ENCODE results near the gene CTAGE9.
"Not testable (repeated sequence)": the region's sequence is repeated elsewhere in the genome, so short reads cannot be mapped to it uniquely, and the experiment has no call there.

CTAGE9 gene, protein sequence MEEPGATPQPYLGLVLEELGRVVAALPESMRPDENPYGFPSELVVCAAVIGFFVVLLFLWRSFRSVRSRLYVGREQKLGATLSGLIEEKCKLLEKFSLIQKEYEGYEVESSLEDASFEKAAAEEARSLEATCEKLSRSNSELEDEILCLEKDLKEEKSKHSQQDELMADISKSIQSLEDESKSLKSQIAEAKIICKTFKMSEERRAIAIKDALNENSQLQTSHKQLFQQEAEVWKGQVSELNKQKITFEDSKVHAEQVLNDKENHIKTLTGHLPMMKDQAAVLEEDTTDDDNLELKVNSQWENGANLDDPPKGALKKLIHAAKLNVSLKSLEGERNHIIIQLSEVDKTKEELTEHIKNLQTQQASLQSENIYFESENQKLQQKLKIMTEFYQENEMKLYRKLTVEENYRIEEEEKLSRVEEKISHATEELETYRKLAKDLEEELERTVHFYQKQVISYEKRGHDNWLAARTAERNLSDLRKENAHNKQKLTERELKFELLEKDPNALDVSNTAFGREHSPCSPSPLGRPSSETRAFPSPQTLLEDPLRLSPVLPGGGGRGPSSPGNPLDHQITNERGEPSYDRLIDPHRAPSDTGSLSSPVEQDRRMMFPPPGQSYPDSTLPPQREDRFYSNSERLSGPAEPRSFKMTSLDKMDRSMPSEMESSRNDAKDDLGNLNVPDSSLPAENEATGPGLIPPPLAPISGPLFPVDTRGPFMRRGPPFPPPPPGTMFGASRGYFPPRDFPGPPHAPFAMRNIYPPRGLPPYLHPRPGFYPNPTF

DNA sequence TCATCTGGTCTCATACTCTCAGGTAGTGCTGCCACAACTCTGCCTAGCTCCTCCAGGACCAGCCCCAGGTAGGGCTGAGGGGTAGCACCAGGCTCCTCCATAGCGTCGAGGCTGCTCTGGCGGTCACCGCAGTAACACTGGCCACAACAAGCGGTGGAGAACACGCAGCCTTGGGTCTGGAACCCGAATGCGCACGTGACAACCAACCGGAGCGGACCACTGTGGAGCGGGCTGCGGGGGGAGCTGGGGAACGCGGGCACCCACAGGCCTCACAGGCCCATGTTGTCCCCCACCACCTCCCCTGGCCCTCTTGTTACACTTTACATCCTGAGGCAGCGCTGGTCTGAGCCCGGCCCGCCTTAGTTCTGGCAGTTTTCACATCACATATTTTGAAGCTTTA lies at the start of gene CTAGE9:
Gene CTAGE9 (minus strand): TSS at position 101 of the 400 bp plus-strand sequence. CDS start 0 bp downstream, at position 101.
- not testable (repeated sequence) for DNase-seq

DNA sequence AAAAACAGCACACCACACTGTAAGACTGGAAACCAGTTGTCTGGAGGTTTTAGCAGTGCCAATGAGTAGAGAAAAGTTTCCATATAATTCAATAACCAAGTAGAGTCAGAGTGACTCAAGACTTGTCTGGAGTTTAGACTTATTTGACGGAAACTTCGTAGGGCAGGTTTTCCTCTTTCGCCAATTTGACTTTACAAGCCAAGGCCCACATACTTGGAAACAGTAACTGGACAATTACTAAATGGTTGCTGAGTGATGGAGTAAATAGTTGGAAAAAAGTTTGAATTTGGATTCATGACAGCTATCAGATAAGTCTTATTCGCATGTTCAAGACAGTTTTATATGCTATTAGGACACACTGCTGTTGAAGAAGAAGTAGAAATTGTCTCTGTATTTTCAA lies 48.1 kb upstream of the CTAGE9 start:
- DNase-seq = no peak

DNA sequence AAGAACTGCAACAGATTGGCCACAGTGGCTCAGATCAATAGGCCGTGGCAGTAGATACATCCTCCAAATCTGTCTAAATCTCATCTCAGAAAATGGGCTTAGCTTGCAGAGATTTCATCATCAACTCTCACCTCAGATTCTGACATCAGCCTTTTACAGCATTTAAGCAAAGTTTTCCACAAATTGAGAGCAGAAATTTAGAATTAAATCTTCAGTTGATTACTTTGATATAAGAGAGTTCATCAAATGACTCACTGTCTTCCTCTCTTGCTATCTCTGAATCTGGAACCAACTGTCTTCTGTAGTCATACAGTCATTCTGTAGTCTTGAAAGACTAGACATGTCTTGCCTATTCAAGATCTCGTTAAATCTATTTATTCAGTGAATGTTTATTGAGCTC lies 45.2 kb upstream of the CTAGE9 start:
- DNase-seq = no peak

DNA sequence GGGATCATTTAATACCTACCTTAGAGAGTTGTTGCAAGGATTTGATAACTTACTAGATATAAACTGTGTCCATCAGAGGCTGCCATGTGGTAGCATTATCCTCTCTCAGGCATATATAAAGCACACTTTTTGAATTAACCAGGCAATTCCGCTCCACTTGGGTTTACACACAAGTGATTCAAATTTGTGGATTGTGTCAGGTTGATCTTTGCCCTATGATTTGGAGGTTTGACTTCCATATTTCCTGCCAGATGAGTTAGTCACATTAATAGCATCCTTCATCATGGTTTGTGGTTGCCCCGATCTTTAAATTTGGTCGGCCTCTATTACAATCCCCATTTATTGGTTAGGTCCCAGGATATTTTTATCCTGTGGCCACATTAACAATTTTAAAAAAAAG lies 44.8 kb upstream of the CTAGE9 start:
- no peak for DNase-seq

DNA sequence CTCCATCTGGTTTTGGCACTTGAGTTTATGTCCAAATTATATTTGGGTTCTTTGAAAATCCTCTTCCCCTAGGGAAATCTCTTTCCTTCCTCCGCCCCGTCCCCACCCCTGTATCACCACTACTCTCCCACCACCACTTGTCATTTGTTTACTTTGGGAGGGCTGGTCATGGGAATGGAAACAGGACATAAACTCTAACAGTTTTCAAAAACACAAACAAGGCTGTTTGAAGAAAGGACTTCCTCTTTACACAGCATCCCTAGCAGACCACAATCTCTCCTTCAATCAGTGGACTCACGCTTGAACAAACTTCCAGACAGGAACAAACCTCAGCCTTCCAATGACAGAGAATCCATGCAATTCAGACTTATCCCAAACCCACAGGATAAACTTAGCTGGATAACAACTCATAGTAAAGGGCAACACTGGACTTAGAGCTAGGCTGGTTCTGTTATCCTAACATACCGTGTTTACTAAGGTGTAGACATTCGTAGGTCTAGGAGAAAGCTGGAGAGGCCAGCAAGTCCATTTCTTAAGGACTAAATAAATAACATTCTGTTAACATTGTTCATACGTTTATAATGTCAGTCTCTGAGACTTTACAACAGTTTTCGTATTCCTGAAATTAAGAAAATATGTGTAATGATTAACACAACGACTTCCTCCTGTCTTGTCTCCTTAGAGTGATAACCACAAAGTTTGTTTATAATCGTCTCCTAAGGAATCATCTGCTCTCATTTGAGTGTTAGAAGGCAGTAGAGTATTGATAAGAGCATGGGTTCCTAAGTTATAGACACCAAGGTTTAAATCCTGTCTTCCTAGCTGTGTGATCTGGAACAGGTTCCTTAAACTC lies 44.1 kb upstream of the CTAGE9 start:
- no peak for DNase-seq

DNA sequence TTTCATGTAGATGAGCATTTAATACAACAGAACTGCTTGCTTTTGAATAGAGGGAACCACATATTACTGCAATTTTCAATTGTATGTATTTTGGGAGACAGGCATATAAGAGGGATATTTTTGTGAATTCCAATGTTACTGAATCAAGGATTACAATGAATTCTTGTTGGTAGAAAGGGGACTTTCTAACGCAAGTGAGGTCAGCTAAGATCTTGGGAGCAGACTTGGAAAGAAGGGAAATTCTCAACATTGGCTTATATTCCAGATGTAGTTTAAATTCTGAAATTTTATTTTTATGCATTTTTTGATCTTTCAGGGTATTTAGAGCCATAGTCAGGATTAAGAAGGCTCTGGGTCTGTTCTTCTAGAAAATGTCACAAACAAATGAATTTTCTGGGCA lies 43.3 kb upstream of the CTAGE9 start:
- DNase-seq = no peak

DNA sequence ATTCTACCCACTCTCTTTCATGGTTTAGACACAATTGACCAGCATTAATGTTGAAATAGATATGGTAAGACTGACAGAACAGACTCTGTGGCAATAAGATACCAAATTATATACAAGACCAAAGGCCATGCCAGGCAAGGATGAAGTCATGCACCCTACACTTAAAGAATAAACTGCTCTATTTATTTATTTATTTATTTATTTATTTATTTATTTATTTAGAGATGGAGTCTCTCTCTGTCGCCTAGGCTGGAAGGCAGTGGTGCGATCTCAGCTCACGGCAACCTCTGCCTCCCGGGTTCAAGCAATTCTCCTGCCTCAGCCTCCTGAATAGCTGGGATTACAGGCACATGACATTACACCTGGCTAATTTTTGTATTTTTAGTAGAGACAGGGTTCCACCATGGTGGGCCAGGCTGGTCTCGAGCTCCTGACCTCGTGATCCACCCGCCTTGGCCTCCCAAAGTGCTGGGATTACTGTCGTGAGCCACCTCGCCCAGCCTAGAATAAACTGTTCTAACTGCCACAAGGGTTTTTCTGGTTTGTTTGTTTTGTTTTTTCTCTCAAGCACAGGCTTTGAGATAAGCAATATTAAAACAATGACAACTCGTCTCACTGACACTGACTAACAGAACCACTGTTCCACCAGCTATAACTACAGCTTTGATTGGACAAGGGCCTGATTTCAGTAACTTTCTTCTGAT lies 40.3 kb upstream of the CTAGE9 start:
- not testable (repeated sequence) for DNase-seq

DNA sequence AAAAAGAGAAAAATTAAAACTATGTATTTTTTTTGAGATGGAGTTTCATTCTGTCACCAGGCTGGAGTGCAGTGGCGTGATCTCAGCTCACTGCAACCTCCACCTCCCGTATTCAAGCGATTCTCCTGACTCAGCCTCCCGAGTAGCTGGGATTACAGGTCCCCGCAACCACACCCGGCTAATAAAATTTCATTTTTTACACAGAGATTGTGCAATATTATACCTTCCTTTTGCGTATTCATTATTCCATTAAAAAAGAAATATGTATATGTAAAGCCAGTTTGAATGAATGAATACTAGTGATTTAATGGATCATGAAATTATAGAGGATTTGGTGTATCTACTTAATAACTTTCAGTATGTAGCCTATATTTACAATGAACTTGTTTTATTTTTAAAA lies 38.2 kb upstream of the CTAGE9 start:
- no peak for DNase-seq

DNA sequence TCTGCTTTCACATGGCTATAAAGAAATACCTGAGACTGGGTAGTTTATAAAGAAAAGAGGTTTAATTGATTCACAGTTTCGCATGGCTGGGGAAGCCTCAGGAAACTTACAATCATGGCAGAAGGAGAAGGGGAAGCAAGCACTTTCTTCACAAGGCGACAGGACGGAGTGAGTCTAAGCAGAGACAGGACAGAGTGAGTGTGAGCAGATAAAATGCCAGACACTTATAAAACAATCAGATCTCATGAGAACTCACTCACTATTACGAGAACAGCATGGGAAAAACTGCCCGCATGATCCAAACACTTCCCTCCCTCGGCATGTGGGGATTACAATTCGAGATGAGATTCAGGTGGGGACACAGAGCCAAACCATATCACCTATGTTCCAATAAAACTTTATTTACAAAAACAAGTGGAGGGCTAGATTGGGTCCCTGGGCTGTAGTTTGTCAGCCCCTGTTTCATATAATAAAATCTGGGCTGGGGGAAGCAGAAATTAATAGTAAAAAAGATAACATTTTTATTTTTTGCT lies 37.1 kb upstream of the CTAGE9 start:
- DNase-seq = no peak

DNA sequence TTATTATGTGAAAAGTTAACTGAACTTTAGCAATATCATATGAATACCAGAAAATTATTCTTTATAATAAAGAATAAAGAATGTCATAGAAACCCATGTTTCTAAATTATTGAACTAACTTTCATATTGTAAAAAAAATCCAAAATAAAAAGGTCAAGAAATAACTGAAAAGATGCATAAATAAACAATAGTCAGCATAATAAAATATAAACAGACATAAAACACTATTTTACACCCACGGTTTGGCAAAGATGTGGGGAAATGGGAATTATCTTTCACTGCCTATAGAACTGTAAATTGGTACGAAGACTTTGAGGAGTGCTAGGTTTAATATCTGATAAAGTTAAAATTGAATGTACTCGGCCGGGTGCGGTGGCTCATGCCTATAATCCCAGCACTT lies 34.7 kb upstream of the CTAGE9 start:
- no peak for DNase-seq

DNA sequence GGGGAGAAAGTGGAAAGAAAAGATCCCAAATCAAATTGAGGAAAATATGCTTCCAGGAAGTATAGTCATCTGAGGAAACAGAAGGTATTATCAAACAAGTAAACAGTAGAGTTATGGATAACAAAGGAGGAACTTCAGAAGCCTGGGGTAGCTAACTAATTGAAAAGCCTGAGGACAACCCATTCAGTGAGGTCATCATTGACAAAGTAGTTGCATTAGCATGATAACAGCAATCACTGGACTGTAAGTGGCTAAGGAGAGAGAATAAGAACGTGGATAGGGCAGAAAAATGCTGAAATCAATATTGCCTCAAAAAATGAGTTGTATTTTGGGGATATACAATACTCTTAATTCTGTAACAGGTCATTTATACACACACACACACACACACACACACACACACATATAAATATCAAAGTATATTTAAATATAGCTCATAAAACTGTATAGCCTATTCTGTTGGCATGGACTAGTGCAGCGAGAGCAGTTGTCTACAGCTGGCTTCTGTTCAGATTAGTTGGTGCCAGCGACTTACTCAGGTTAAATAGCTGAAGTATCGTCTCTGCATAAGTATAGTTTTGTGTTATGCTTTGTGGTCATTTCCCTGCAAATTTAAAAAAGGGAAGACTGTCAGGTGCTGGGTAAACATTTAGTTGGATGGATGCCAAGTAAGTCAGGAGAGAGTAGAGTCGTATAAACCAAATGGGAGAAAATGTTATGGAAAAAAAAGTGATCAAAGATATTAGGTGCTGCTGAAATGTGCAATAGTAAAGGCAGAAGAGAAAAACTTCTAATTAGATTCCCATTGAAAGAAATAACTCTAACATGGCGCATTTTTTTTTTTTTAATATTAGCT lies 33.8 kb upstream of the CTAGE9 start:
- no peak for DNase-seq

DNA sequence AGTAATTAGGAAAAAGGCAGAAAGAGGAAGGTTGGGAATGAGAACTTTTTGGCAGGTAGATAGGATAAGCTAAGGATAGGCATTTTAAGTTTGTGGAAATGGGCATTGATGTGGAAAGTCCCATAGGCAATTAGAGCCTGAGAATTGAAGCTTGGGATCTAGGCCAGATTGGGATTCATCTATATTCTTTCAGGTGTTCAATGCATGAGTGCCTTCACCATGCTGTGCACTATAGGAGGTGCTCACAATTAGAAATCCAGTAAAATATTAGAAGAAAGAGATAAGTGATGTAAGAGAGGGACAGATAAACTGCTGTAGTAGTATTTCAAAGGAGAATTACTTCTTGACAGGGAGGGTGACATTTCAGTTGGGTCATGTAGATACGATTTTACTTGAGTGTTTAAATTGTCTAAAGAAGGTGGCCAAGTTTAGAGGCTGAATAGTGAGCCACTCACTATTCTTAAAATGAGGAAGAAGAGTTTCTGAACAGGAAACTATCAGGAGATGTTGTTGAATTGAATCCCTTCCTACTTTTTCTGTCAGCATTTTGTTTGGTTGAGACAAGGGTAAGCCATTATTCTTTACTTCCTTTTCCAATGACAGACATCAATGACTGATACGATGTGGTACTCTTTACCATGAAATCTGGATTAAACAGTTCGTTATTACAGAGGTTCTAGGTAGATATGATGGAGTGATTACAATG lies 31.0 kb upstream of the CTAGE9 start:
- DNase-seq = no peak

DNA sequence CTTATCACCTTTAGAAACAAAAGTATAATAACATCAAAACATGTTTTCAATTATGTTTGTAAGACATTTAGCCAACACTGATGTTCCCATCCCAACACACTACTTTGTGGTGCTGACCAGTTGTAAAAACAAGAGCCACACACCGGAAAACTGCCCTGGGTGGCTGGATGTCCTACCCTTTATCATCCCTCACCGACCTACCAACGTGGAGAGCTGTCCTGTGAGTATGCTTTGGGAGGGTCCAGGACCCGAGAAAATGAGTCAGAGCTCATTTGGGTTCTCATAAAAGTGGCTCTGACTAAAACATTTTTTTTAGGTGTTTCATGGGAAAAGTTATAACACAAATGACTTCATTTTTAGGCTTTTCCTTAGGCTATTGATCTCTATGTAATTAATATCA lies 29.3 kb upstream of the CTAGE9 start:
- DNase-seq = no peak

DNA sequence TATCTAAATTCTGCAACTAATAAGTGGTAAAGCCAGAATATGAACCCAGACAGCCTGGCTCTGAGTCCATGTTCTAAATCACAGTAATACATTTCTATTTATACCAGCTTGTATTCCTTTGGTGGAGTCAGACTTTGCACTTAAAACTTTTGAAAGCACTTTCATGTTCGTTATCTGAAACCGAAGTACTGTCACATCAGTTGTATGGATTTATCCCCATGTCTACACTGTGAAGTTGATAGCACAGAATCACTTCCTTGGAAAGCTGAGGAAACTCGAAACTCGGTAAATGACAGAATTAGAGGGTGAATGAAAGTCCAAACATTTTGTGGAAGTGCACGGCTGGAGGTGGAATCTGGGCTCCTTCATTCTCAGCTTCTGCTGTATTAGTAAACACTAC lies 28.3 kb upstream of the CTAGE9 start:
- DNase-seq = no peak

DNA sequence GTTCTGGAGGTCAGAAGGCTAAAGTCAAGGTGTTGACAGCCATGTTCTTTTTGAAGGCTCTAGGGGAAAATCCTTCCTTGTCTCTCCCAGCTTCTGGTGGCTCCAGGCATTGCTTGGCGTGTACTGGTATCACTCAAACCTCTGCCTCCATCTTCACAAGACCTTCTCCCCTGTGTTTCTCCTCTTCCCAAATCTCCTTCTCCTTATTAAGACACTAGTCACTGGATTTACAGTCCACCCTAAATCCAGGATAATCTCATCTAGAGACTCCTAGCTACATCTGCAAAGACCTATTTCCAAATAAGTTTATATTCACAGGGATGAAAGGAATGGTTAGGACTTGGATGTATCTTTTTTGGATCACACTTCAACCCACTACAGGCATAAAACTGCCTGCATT lies 26.0 kb upstream of the CTAGE9 start:
- DNase-seq = no peak

DNA sequence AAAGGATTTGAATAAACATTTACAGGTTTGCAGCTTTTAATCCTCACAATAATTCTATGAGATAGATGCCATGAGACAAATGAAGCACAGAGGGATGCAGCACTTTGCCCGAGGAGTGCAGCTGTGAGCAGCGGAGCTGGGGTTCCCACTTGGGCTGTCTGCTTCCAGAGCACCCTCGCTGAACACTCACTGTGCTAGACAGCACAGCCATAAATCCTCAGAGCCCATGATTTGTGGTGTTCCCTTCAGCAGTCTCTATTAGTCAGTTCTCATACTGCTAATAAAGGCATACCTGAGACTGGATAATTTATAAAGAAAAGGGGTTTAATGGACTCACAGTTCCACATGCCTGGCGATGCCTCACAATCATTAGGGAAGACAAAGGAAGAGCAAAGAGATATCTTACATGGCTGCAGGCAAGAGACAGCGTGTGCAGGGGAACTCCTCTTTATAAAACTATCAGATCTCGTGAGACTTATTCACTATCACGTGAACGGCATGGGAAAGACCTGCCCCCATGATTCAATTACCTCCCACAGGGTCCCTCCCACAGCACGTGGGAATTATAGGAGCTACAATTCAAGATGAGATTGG lies 25.3 kb upstream of the CTAGE9 start:
- no peak for DNase-seq

DNA sequence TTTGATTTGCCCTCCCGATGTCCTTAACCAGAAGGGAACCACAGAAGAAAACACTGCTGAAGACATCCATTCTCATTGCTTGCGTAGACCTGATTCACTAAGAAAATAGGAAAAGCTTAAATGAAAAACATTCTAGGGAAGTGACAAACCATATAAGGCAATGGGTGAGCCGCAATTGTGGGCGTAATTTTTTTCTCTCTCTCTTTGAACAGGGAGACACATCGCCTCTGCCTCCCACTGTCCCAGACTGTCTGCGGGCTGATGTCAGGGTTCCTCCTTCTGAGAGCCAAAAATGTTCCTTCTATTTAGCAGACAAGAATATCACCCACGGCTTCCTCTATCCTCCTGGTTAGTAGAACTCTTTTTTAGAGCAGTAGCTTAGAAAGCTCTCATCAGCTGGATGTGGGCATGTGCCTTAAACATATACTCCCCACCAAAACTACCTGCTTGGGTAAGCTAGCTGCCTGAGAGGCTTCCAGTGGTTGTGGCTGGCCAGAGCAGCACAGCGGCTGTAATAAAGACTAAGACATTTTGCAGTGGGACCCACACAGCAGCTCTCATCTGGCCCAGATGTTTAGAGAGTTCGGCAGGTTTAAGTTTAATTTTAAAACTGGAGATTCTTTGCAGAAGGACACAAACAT lies 22.7 kb upstream of the CTAGE9 start:
- no peak for DNase-seq

DNA sequence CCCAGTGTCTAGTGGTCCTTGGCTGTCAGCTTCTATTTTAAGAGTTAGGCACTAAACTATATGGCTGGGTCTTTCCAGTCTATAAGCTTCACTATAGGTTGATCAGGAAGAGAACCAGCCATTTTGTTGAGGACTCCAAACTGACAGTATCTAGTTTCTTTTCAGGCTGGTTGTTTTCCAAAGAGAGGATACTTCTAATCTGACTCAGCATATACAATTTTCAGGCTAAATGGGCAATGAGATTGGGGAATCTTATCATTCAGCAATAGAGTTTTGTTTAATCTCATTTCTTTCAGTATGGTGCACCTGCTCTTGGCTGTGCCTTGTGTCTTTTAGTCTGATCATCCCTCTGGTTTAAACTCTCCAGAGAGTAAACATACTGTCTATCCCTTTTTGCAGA lies 20.4 kb upstream of the CTAGE9 start:
- no peak for DNase-seq

DNA sequence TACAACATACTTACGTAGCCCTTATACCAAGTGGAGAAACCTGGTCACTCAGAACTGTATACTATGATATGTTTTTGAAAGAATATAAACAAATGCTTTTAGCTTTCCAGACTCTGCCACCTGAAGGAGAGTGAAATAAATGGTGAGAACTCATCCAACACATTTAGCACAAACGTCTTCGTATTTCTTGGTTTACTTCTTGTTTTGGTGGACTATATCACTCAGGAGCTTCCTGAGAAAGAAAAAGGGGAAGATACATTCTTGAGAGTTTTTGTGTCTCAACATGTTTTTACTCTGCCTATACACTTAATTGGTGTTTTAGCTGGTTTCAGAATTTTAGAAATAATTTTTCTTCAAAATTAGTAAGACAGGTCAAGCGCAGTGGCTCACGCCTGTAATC lies 19.4 kb upstream of the CTAGE9 start:
- DNase-seq = no peak

DNA sequence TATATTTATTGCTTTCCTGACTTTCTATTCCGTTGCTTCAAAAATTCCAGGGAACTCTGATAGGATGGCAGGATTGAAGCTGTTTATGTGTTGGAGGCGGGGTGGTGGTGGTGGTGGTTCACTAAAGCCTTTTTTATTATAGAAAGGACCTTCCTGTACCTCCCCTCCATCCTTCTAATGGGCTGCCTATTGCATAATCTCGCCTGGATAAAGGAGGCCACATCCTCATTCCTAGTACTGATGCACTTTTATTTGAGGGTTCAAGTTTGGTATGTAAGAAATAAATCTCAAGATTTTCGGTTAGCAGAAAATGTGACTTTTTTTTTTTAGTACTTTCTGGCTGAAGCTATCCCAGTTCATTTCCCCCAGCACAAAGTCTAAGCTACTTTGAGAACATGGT lies 18.7 kb upstream of the CTAGE9 start:
- no peak for DNase-seq
